Liver (tissue), 9 donors: Measurements from ENCODE around the gene ANKRD10. TPM values are rescaled to one million over a fixed set of nuclear protein-coding genes. Genes with fewer than 3 reads are reported as not detected.

Experiments
- DNase-seq: peaks from one replicate; pipeline ENCODE4 v3.0.0-alpha.2; 2017; ENCODE audit warnings: low spot score
- H3K27ac ChIP-seq, 2 donors: one replicate each; pipeline ENCODE4 v1.7.0; 2013; ENCODE audit warnings: inconsistent platforms in 2 of 2, low read length in 2 of 2, control low read depth in 1 of 2, low read depth in 1 of 2, mild to moderate bottlenecking in 1 of 2
- H3K27me3 ChIP-seq, 4 donors: one replicate each; pipeline versions ENCODE4 v1.6.1 to v1.7.0; 2013; ENCODE audit warnings: low read length in 3 of 4, inconsistent platforms in 1 of 4, mild to moderate bottlenecking in 1 of 4, moderate library complexity in 1 of 4; ENCODE audit not compliant: control insufficient read depth in 4 of 4, insufficient read depth in 4 of 4
- H3K36me3 ChIP-seq, 4 donors: one replicate each; pipeline versions ENCODE4 v1.6.1 to v1.7.0; 2013; ENCODE audit warnings: low read length in 3 of 4, mild to moderate bottlenecking in 3 of 4, low read depth in 1 of 4, moderate library complexity in 1 of 4; ENCODE audit not compliant: control insufficient read depth in 4 of 4, insufficient read depth in 3 of 4
- H3K4me1 ChIP-seq, 4 donors: one replicate each; pipeline versions ENCODE4 v1.6.1 to v1.7.0; 2013; ENCODE audit warnings: low read length in 3 of 4, mild to moderate bottlenecking in 3 of 4, moderate library complexity in 1 of 4; ENCODE audit not compliant: control insufficient read depth in 4 of 4, insufficient read depth in 4 of 4
- H3K4me3 ChIP-seq, 3 donors: one replicate each; pipeline versions ENCODE4 v1.6.1 to v1.7.0; 2013; ENCODE audit warnings: low read length in 3 of 3, control low read depth in 1 of 3, low read depth in 1 of 3, mild to moderate bottlenecking in 1 of 3
- H3K9ac ChIP-seq, 2 donors: one replicate each; pipeline ENCODE4 v1.7.0; 2013; ENCODE audit warnings: low read length in 2 of 2, mild to moderate bottlenecking in 2 of 2, moderate library complexity in 2 of 2, control low read depth in 1 of 2, low read depth in 1 of 2
- H3K9me3 ChIP-seq, 4 donors: one replicate each; pipeline versions ENCODE4 v1.6.1 to v1.7.0; 2013; ENCODE audit warnings: low read length in 3 of 4; ENCODE audit not compliant: control insufficient read depth in 4 of 4
- CTCF ChIP-seq: fragments of 150-350 bp; IDR thresholded peaks from 2 replicates; pipeline ENCODE4 v1.5.1; 2017; ENCODE audit warnings: improper control_type of control experiment, low read depth, low read length; ENCODE audit not compliant: missing input control
- EGR1 ChIP-seq, 2 donors: IDR thresholded peaks; 2 replicates each; pipeline ENCODE4 v1.6.1; 2016 to 2018; ENCODE audit warnings: antibody characterized with exemption in 2 of 2, low read depth in 2 of 2
- FOXA1 ChIP-seq: IDR thresholded peaks from 2 replicates; pipeline ENCODE4 v1.6.1; 2016; ENCODE audit warnings: antibody characterized with exemption
- FOXA2 ChIP-seq: IDR thresholded peaks from 2 replicates; pipeline ENCODE4 v1.6.1; 2016; ENCODE audit warnings: antibody characterized with exemption
- GABPA ChIP-seq, 2 donors: IDR thresholded peaks in 1 of 2; conservative IDR thresholded peaks in 1 of 2; 2 replicates each; pipeline ENCODE4 v1.6.1; 2016; ENCODE audit warnings: antibody characterized with exemption in 2 of 2, mild to moderate bottlenecking in 1 of 2, moderate library complexity in 1 of 2
- HNF4A ChIP-seq, 2 donors: conservative IDR thresholded peaks; 2 replicates each; pipeline ENCODE4 v1.6.1; 2016; ENCODE audit warnings: antibody characterized with exemption in 2 of 2, mild to moderate bottlenecking in 2 of 2
- HNF4G ChIP-seq: IDR thresholded peaks from 2 replicates; pipeline ENCODE4 v1.6.1; 2016; ENCODE audit warnings: antibody characterized with exemption
- JUND ChIP-seq, 2 donors: IDR thresholded peaks; 2 replicates each; pipeline ENCODE4 v1.6.1; 2016; ENCODE audit warnings: antibody characterized with exemption in 2 of 2
- MAX ChIP-seq: IDR thresholded peaks from 2 replicates; pipeline ENCODE4 v1.6.1; 2016; ENCODE audit warnings: antibody characterized with exemption
- NR2F2 ChIP-seq: IDR thresholded peaks from 2 replicates; pipeline ENCODE4 v1.6.1; 2016; ENCODE audit warnings: antibody characterized with exemption
- REST ChIP-seq: IDR thresholded peaks from 2 replicates; pipeline ENCODE4 v1.6.1; 2016; ENCODE audit warnings: antibody characterized with exemption, mild to moderate bottlenecking
- RXRA ChIP-seq, 2 donors: IDR thresholded peaks; 2 replicates each; pipeline ENCODE4 v1.6.1; 2017 to 2018; ENCODE audit warnings: antibody characterized with exemption in 2 of 2, mild to moderate bottlenecking in 1 of 2
- SP1 ChIP-seq: IDR thresholded peaks from 2 replicates; pipeline ENCODE4 v1.6.1; 2018; ENCODE audit warnings: antibody characterized with exemption, mild to moderate bottlenecking
- TAF1 ChIP-seq: conservative IDR thresholded peaks from 2 replicates; pipeline ENCODE4 v1.6.1; 2016; ENCODE audit warnings: antibody characterized with exemption, mild to moderate bottlenecking
- YY1 ChIP-seq: IDR thresholded peaks from 2 replicates; pipeline ENCODE4 v1.6.1; 2016; ENCODE audit warnings: antibody characterized with exemption, mild to moderate bottlenecking
- ZBTB33 ChIP-seq: IDR thresholded peaks from 2 replicates; pipeline ENCODE4 v1.6.1; 2016; ENCODE audit warnings: antibody characterized with exemption
- WGBS: extraction: QIAGEN DNeasy Blood & Tissue Kit; methylation state at CpG from one replicate; pipeline ENCODE4 v1.1.7; 2013; 5-methylcytosine and 5-hydroxymethylcytosine counted together
- polyA plus RNA-seq, 2 donors: library from polyadenylated mRNA; stranded (reverse) in 1 of 2; unstranded in 1 of 2; fragments of 200-250 nt in 1 of 2; fragments of >200 nt in 1 of 2; fragmentation: Nextera tagmentation in 1 of 2; extraction: Ambion mirVana in 1 of 2; gene quantifications; one replicate each; pipeline versions ENCODE4 v1.2.1 to v1.2.3, GENCODE V29; 2013 to 2015
- total RNA-seq, 2 donors: library from RNA; depleted of rRNA; stranded (reverse); fragments of >200 nt; gene quantifications; one replicate each; pipeline ENCODE4 v1.2.3, GENCODE V29; 2014
- donor health status: healthy.
- donor health status: healthy.
- donor health status: healthy.
- donor health status: healthy.
- donor health status: healthy.

The ANKRD10 gene
- total and polyA plus RNA-seq, 4 donors = 18.8 to 74.1 (median 52.9) TPM

GRCh38 chr13:110832531-110832930 is 82.3 kb downstream of the ANKRD10 start (continued):
- TF ChIP-seq ZBTB33 = no peak
- TF ChIP-seq EGR1 (IDR thresholded peaks at IDR 0.05; ENCODE audit: low read depth in 2 of 2) = no peak
- no peak for TF ChIP-seq MAX
- no peak for TF ChIP-seq JUND (IDR thresholded peaks at IDR 0.05)
- no peak for TF ChIP-seq CTCF
- TF ChIP-seq HNF4A (conservative IDR thresholded peaks at IDR 0.05) = no peak

GRCh38 chr13:110832205-110832479 is 82.7 kb downstream of the ANKRD10 start:
- TF ChIP-seq TAF1 = no peak
- TF ChIP-seq NR2F2 = no peak
- no peak for TF ChIP-seq FOXA1
- TF ChIP-seq GABPA (IDR thresholded peaks at IDR 0.05 in 1 of 2, conservative IDR thresholded peaks at IDR 0.05 in 1 of 2) = no peak
- no peak overlapping the region for H3K9ac ChIP-seq
- WGBS = 93% methylated on average over 3 of the region's 3 CpGs
- no peaks in the 10 kb centered on the region for H3K9me3 ChIP-seq
- no peaks in the 10 kb centered on the region for H3K36me3 ChIP-seq
- peaks cover 1 to 12% (median 12%) of the 10 kb centered on the region in 4 donors for H3K4me1 ChIP-seq
- no peaks in the 10 kb centered on the region for H3K27me3 ChIP-seq
- H3K4me3 ChIP-seq = no peak overlapping the region
- no peak for DNase-seq
- no peak overlapping the region for H3K27ac ChIP-seq

- Histone ChIP-seq H3K4me1 (peaks cover 1 to 11% (median 10%) of the 10 kb centered on the region in 4 donors), H3K36me3 (no peaks in the 10 kb centered on the region), H3K27ac (no peak overlapping the region), H3K9ac (no peak overlapping the region), H3K9me3 (no peaks in the 10 kb centered on the region), H3K27me3 (no peaks in the 10 kb centered on the region), H3K4me3 (no peak overlapping the region)
- TF ChIP-seq RXRA (IDR thresholded peaks at IDR 0.05) = no peak
- TF ChIP-seq YY1 = no peak
- no peak for TF ChIP-seq NR2F2
- no peak for TF ChIP-seq ZBTB33
- TF ChIP-seq JUND (IDR thresholded peaks at IDR 0.05) = no peak
- no peak for TF ChIP-seq TAF1
- TF ChIP-seq HNF4G = no peak
- TF ChIP-seq REST = no peak
- no peak for TF ChIP-seq MAX
- TF ChIP-seq FOXA1 = no peak
- TF ChIP-seq FOXA2 = no peak
- no peak for TF ChIP-seq CTCF
- no peak for TF ChIP-seq GABPA (IDR thresholded peaks at IDR 0.05 in 1 of 2, conservative IDR thresholded peaks at IDR 0.05 in 1 of 2)
- TF ChIP-seq SP1 = no peak
- 92% methylated on average over 14 of the region's 14 CpGs for WGBS
- no peak for DNase-seq
These were observed 83.2 kb downstream of the ANKRD10 start for GRCh38 chr13:110831437-110832204.
